ENCODE measurements around the gene PTCSC3. TPM values are rescaled to one million over a fixed set of nuclear protein-coding genes. Genes with fewer than 3 reads are reported as not detected.

Gene PTCSC3
- not detected for total RNA-seq

DNA sequence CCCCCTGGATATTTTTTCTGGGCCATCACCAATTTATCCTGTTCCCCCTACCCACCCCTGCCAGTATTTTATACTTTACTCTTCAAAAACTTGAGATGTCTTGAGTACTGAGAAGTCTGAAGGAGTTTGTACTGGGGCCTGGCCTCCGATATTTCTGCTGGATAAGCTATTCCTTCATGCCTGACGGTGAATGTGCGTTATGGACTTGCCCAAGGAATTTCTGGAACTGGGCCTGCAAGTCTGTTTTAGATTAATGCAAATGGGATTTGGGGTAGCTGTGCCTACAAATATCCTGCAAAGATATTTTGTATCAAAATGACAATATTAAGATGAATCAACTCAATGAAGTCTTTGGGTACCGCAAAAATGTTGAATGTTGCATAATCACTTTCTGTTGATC lies at the start of gene PTCSC3:
Gene PTCSC3, minus strand, starts transcription at position 199 of the 400 bp plus-strand sequence.
- intact Hi-C loops (cut with DNase I): no loop called here

DNA sequence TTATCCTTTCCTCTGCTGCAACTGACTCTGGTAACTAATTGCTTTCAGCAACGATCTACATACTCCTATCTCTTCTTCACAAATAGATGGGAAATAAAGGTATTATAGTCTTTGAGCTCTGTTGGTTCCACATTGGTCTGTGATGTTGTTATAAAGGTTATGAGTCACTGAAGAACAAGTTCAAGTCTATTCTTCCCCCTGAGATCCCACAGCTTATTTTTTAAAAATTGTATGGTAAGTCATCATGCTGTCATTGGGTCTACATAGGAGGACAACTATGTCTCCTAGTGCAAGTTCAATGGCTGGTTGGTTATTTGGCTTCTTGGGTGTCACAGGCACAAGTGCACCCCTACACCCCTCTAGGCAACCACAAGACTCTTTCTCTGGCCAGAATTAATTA lies 49.6 kb upstream of the PTCSC3 start:
- no peak for DNase-seq
- Histone ChIP-seq H3K27me3 (no peaks in the 10 kb centered on the region), H3K36me3 (no peaks in the 10 kb centered on the region), H3K9me3 (no peaks in the 10 kb centered on the region), H3K27ac (no peak overlapping the region), H3K4me3 (no peak overlapping the region), H3K4me1 (peaks cover 3% of the 10 kb centered on the region), H3K9ac (ENCODE audit: low read depth in 2 of 2, low read length in 2 of 2) (no peak overlapping the region)
- intact Hi-C loops (cut with DNase I): no loop called here
- TF ChIP-seq, protein P1, sequence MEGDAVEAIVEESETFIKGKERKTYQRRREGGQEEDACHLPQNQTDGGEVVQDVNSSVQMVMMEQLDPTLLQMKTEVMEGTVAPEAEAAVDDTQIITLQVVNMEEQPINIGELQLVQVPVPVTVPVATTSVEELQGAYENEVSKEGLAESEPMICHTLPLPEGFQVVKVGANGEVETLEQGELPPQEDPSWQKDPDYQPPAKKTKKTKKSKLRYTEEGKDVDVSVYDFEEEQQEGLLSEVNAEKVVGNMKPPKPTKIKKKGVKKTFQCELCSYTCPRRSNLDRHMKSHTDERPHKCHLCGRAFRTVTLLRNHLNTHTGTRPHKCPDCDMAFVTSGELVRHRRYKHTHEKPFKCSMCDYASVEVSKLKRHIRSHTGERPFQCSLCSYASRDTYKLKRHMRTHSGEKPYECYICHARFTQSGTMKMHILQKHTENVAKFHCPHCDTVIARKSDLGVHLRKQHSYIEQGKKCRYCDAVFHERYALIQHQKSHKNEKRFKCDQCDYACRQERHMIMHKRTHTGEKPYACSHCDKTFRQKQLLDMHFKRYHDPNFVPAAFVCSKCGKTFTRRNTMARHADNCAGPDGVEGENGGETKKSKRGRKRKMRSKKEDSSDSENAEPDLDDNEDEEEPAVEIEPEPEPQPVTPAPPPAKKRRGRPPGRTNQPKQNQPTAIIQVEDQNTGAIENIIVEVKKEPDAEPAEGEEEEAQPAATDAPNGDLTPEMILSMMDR (IDR thresholded peaks at IDR 0.05): no peak

More for the DNA sequence above, at the start of gene PTCSC3:
- H3K4me3 ChIP-seq: no peak within 1 kb of the TSS
- DNase-seq: no peak
- no peak within 1 kb of the TSS for H3K27ac ChIP-seq
- no peaks in the 10 kb centered on the region for H3K4me1 ChIP-seq
- TF ChIP-seq, protein P1 (IDR thresholded peaks at IDR 0.05): no peak
- no peaks in the 10 kb centered on the region for H3K9me3 ChIP-seq
- no peak within 1 kb of the TSS for H3K9ac ChIP-seq (ENCODE audit: low read depth in 2 of 2, low read length in 2 of 2)
- H3K36me3 ChIP-seq: no peaks in the 10 kb centered on the region
- no peaks in the 10 kb centered on the region for H3K27me3 ChIP-seq

DNA sequence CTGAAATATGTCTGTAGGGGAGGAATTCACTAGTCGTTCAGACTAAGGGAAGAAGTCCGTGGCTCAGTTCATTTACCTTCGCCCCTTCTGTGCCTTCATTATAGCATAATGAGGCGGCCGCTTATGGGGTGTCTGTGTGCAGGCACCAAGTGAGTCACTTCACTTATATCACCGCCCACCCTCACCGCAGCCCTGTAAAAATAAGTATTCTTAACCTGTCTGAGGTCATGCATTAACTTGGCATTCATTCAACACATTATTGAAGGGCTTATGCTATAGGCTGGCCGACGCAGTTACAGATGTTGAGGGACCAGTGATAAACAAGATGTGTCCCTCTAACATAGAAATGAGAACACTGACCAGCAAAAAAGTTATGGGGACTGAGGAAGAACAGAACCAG lies 47.7 kb upstream of the PTCSC3 start:
- Histone ChIP-seq H3K27me3 (no peaks in the 10 kb centered on the region), H3K9ac (ENCODE audit: low read depth in 2 of 2, low read length in 2 of 2) (no peak overlapping the region), H3K4me1 (peaks cover 3% of the 10 kb centered on the region), H3K36me3 (no peaks in the 10 kb centered on the region), H3K9me3 (no peaks in the 10 kb centered on the region), H3K4me3 (no peak overlapping the region), H3K27ac (no peak overlapping the region)
- TF ChIP-seq, protein P1 (IDR thresholded peaks at IDR 0.05): no peak
- intact Hi-C loops (cut with DNase I): no loop called here
- no peak for DNase-seq

DNA sequence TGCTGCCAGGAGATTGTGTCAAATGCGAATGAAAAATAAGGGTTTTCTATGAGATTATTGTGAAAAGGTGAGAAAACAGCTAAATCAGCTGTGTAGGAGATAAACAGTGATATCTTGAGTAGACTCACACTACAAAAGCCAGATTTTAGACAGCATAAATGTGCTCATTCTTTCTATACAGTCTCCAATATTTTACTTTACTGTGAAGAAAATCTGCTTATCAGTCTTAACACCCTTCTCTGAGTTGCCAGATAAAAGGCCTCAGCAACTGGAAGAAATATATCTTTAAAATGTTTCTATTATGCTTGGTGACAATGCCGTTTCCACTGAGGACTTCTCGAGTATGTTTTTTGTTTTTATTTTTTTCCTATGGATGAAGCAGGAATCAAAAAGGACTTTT lies 47.0 kb upstream of the PTCSC3 start:
- Histone ChIP-seq H3K9me3 (no peaks in the 10 kb centered on the region), H3K27me3 (no peaks in the 10 kb centered on the region), H3K27ac (no peak overlapping the region), H3K36me3 (no peaks in the 10 kb centered on the region), H3K9ac (ENCODE audit: low read depth in 2 of 2, low read length in 2 of 2) (no peak overlapping the region), H3K4me3 (no peak overlapping the region), H3K4me1 (peaks cover 3% of the 10 kb centered on the region)
- intact Hi-C loops (cut with DNase I): no loop called here
- TF ChIP-seq, protein P1 (IDR thresholded peaks at IDR 0.05): no peak
- DNase-seq: no peak

DNA sequence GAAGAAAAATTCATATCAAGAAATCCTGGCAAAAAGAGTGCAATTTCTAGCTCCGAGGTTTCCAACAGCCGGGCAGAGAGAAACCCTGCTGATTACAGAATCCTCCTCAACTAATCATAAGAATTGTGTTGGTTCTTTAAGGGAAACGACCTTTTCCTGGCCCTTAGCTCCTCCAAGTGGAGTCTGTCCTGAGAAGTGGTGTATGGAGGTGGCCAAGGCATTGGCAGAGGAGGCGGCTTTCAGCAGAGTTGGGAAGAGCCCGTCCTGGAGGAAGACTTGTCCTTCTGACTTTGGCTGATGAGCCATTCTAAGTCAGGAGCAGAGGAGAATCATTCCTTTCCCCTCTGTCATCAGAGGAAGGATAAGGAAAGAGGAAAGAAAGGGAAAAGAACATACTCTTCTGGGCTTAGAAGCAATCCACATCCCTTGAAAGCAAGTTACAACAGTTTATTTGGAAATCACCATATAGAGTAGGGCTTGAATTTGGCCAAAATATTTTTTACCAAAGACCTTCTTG lies 46.5 kb upstream of the PTCSC3 start:
- intact Hi-C loops (cut with DNase I): no loop called here
- Histone ChIP-seq H3K9ac (ENCODE audit: low read depth in 2 of 2, low read length in 2 of 2) (no peak overlapping the region), H3K27me3 (no peaks in the 10 kb centered on the region), H3K9me3 (no peaks in the 10 kb centered on the region), H3K27ac (no peak overlapping the region), H3K4me3 (no peak overlapping the region), H3K4me1 (peaks cover 3% of the 10 kb centered on the region), H3K36me3 (no peaks in the 10 kb centered on the region)
- no peak for DNase-seq
- TF ChIP-seq, protein P1 (IDR thresholded peaks at IDR 0.05): no peak
